GM18526 (cell line): ENCODE measurements around the gene GNAI1.

Experiments
- POLR2A ChIP-seq: IDR thresholded peaks from 3 replicates; pipeline ENCODE4 v1.6.1; 2011; ENCODE audit not compliant: insufficient read length; ENCODE audit errors: extremely low read depth

Gene GNAI1

GRCh38 chr7:80213814-80214213 is 79.2 kb downstream of the GNAI1 start:
- no peak for TF ChIP-seq POLR2A

GRCh38 chr7:80215734-80216133 is 81.1 kb downstream of the GNAI1 start:
- TF ChIP-seq POLR2A = no peak

GRCh38 chr7:80216996-80217842 is 82.6 kb downstream of the GNAI1 start:
- TF ChIP-seq POLR2A = no peak

- no peak for TF ChIP-seq POLR2A
Measured at GRCh38 chr7:80218723-80219122, 84.1 kb downstream of the GNAI1 start.

- no peak for TF ChIP-seq POLR2A
Measured at GRCh38 chr7:80220022-80220634, 85.5 kb downstream of the GNAI1 start.

GRCh38 chr7:80224415-80224814 is 89.8 kb downstream of the GNAI1 start:
- no peak for TF ChIP-seq POLR2A

GRCh38 chr7:80225361-80225760 is 90.7 kb downstream of the GNAI1 start:
- TF ChIP-seq POLR2A = no peak

GRCh38 chr7:80226629-80227028 is 92.0 kb downstream of the GNAI1 start:
- TF ChIP-seq POLR2A = no peak

GRCh38 chr7:80230327-80230726 is 95.7 kb downstream of the GNAI1 start:
- no peak for TF ChIP-seq POLR2A

GRCh38 chr7:80231707-80232106 is 97.1 kb downstream of the GNAI1 start:
- no peak for TF ChIP-seq POLR2A

GRCh38 chr7:80232979-80233724 is 98.5 kb downstream of the GNAI1 start:
- TF ChIP-seq POLR2A = no peak

- TF ChIP-seq POLR2A = no peak
Measured at GRCh38 chr7:80235334-80235733, 100.7 kb downstream of the GNAI1 start.

- no peak for TF ChIP-seq POLR2A
Measured at GRCh38 chr7:80236681-80237080, 102.0 kb downstream of the GNAI1 start.

- TF ChIP-seq POLR2A = no peak
Measured at GRCh38 chr7:80240265-80241025, 105.8 kb downstream of the GNAI1 start.

GRCh38 chr7:80241671-80242070 is 107.0 kb downstream of the GNAI1 start:
- no peak for TF ChIP-seq POLR2A
